ENCODE measurements around the gene FHL1. TPM values are rescaled to one million over a fixed set of nuclear protein-coding genes. Genes with fewer than 3 reads are reported as not detected.
A peak's percentile ranks its signal among the peaks of the same experiment; 100 is the strongest.
"Not testable (repeated sequence)": the region's sequence is repeated elsewhere in the genome, so short reads cannot be mapped to it uniquely, and the experiment has no call there.

Gene FHL1
- total RNA-seq, 2 experiments from 2014 or later, result 13.4 to 19.2 TPM

- Mint-ChIP-seq H3K27me3 (no peaks in the 10 kb centered on the region), H3K9me3 (no peaks in the 10 kb centered on the region), H3K36me3 (no peaks in the 10 kb centered on the region), H3K4me1 (peaks cover 18% of the 10 kb centered on the region), H3K4me3 (no peak overlapping the region), H3K27ac (no peak overlapping the region)
- POLR2A ChIA-PET, result no interaction called here
- no peak for DNase-seq
- ATAC-seq (ENCODE audit: low read depth), result no peak
Measured at GRCh38 chrX:136158685-136159084, 11.4 kb downstream of the FHL1 start.

GRCh38 chrX:136159611-136160025 lies 12.3 kb downstream of the FHL1 start:
- POLR2A ChIA-PET, result no interaction called here
- ATAC-seq (ENCODE audit: low read depth), result no peak
- no peaks in the 10 kb centered on the region for H3K27me3 Mint-ChIP-seq

GRCh38 chrX:136162827-136163570 lies 15.7 kb downstream of the FHL1 start:
- ATAC-seq (ENCODE audit: low read depth) (peak; percentile 63), DNase-seq (peak; percentile 49)
- no peak overlapping the region for H3K27ac Mint-ChIP-seq
- H3K4me1 Mint-ChIP-seq, result peaks cover 5% of the 10 kb centered on the region
- no peaks in the 10 kb centered on the region for H3K36me3 Mint-ChIP-seq
- H3K9me3 Mint-ChIP-seq, result no peaks in the 10 kb centered on the region
- no peak overlapping the region for H3K4me3 Mint-ChIP-seq
- H3K27me3 Mint-ChIP-seq, result no peaks in the 10 kb centered on the region
- POLR2A ChIA-PET, result interaction anchor here (1.1 kb wide), 1 partner anchor 134 kb away, joined by 5 read pairs; no protein-coding TSS in a partner anchor

More at GRCh38 chrX:136159611-136160025, 12.3 kb downstream of the FHL1 start:
- H3K4me3 Mint-ChIP-seq, result no peak overlapping the region
- DNase-seq, result no peak
- H3K27ac Mint-ChIP-seq, result no peak overlapping the region
- H3K4me1 Mint-ChIP-seq, result peaks cover 18% of the 10 kb centered on the region
- H3K36me3 Mint-ChIP-seq, result no peaks in the 10 kb centered on the region
- no peaks in the 10 kb centered on the region for H3K9me3 Mint-ChIP-seq

GRCh38 chrX:136163689-136164088 lies 16.4 kb downstream of the FHL1 start:
- POLR2A ChIA-PET, result interaction anchor here (1.1 kb wide), 1 partner anchor 135 kb away, joined by 5 read pairs; no protein-coding TSS in a partner anchor
- H3K27ac Mint-ChIP-seq, result no peak overlapping the region

GRCh38 chrX:136165406-136165805 lies 18.1 kb downstream of the FHL1 start:
- Mint-ChIP-seq H3K36me3 (no peaks in the 10 kb centered on the region), H3K4me3 (no peak overlapping the region), H3K27me3 (no peaks in the 10 kb centered on the region), H3K27ac (no peak overlapping the region), H3K9me3 (no peaks in the 10 kb centered on the region), H3K4me1 (peaks cover 5% of the 10 kb centered on the region)
- DNase-seq (no peak), ATAC-seq (ENCODE audit: low read depth) (no peak)
- POLR2A ChIA-PET, result no interaction called here

More at GRCh38 chrX:136163689-136164088, 16.4 kb downstream of the FHL1 start:
- DNase-seq, result no peak
- peaks cover 5% of the 10 kb centered on the region for H3K4me1 Mint-ChIP-seq
- no peaks in the 10 kb centered on the region for H3K27me3 Mint-ChIP-seq
- H3K4me3 Mint-ChIP-seq, result no peak overlapping the region
- no peaks in the 10 kb centered on the region for H3K9me3 Mint-ChIP-seq
- ATAC-seq (ENCODE audit: low read depth), result no peak
- H3K36me3 Mint-ChIP-seq, result no peaks in the 10 kb centered on the region

GRCh38 chrX:136166221-136166855 lies 19.0 kb downstream of the FHL1 start:
- Mint-ChIP-seq H3K4me1 (peaks cover 5% of the 10 kb centered on the region), H3K36me3 (no peaks in the 10 kb centered on the region), H3K9me3 (no peaks in the 10 kb centered on the region), H3K27me3 (no peaks in the 10 kb centered on the region), H3K4me3 (no peak overlapping the region), H3K27ac (no peak overlapping the region)
- no peak for DNase-seq
- ATAC-seq (ENCODE audit: low read depth), result no peak
- POLR2A ChIA-PET, result no interaction called here

GRCh38 chrX:136167989-136168388 lies 20.7 kb downstream of the FHL1 start:
- H3K9me3 Mint-ChIP-seq; H3K36me3 Mint-ChIP-seq; H3K4me1 Mint-ChIP-seq; H3K27ac Mint-ChIP-seq; POLR2A ChIA-PET; H3K4me3 Mint-ChIP-seq; ATAC-seq (ENCODE audit: low read depth); DNase-seq; H3K27me3 Mint-ChIP-seq: not testable (repeated sequence)

GRCh38 chrX:136168929-136169735 lies 21.8 kb downstream of the FHL1 start:
- H3K4me3 Mint-ChIP-seq, result no peak overlapping the region
- H3K9me3 Mint-ChIP-seq, result no peaks in the 10 kb centered on the region
- no peak overlapping the region for H3K27ac Mint-ChIP-seq
- DNase-seq (no peak), ATAC-seq (ENCODE audit: low read depth) (no peak)
- no peaks in the 10 kb centered on the region for H3K27me3 Mint-ChIP-seq
- H3K4me1 Mint-ChIP-seq, result peaks cover 1% of the 10 kb centered on the region
- POLR2A ChIA-PET, result no interaction called here
- no peaks in the 10 kb centered on the region for H3K36me3 Mint-ChIP-seq

GRCh38 chrX:136170139-136170800 lies 22.9 kb downstream of the FHL1 start:
- no peak for ATAC-seq (ENCODE audit: low read depth)
- H3K4me1 Mint-ChIP-seq, result peaks cover 1% of the 10 kb centered on the region
- H3K4me3 Mint-ChIP-seq, result no peak overlapping the region
- no peaks in the 10 kb centered on the region for H3K36me3 Mint-ChIP-seq
- POLR2A ChIA-PET, result no interaction called here
- no peak overlapping the region for H3K27ac Mint-ChIP-seq
- no peaks in the 10 kb centered on the region for H3K9me3 Mint-ChIP-seq
- no peak for DNase-seq
- H3K27me3 Mint-ChIP-seq, result no peaks in the 10 kb centered on the region

GRCh38 chrX:136171420-136171819 lies 24.1 kb downstream of the FHL1 start:
- DNase-seq (no peak), ATAC-seq (ENCODE audit: low read depth) (no peak)
- Mint-ChIP-seq H3K27me3 (no peaks in the 10 kb centered on the region), H3K9me3 (no peaks in the 10 kb centered on the region), H3K4me3 (no peak overlapping the region), H3K4me1 (peaks cover 1% of the 10 kb centered on the region), H3K36me3 (no peaks in the 10 kb centered on the region), H3K27ac (no peak overlapping the region)
- POLR2A ChIA-PET, result no interaction called here

- H3K4me3 Mint-ChIP-seq, result no peak overlapping the region
- DNase-seq, result no peak
- POLR2A ChIA-PET, result no interaction called here
- no peak overlapping the region for H3K27ac Mint-ChIP-seq
- H3K36me3 Mint-ChIP-seq, result peaks cover 2% of the 10 kb centered on the region
- ATAC-seq (ENCODE audit: low read depth), result no peak
- H3K9me3 Mint-ChIP-seq, result no peaks in the 10 kb centered on the region
- no peaks in the 10 kb centered on the region for H3K4me1 Mint-ChIP-seq
- no peaks in the 10 kb centered on the region for H3K27me3 Mint-ChIP-seq
Measured at GRCh38 chrX:136176399-136176825, 29.1 kb downstream of the FHL1 start.

GRCh38 chrX:136179133-136179532 lies 31.8 kb downstream of the FHL1 start:
- no peak overlapping the region for H3K4me3 Mint-ChIP-seq
- ATAC-seq (ENCODE audit: low read depth), result no peak
- no peaks in the 10 kb centered on the region for H3K27me3 Mint-ChIP-seq
- DNase-seq, result no peak
- H3K36me3 Mint-ChIP-seq, result peaks cover 2% of the 10 kb centered on the region
- no peaks in the 10 kb centered on the region for H3K4me1 Mint-ChIP-seq
- H3K27ac Mint-ChIP-seq, result no peak overlapping the region
- H3K9me3 Mint-ChIP-seq, result no peaks in the 10 kb centered on the region
- POLR2A ChIA-PET, result no interaction called here

- Mint-ChIP-seq H3K4me1 (peaks cover 1% of the 10 kb centered on the region), H3K27me3 (no peaks in the 10 kb centered on the region), H3K27ac (no peak overlapping the region), H3K4me3 (no peak overlapping the region), H3K36me3 (peaks cover 2% of the 10 kb centered on the region), H3K9me3 (no peaks in the 10 kb centered on the region)
- DNase-seq, result no peak
- POLR2A ChIA-PET, result no interaction called here
- ATAC-seq (ENCODE audit: low read depth), result no peak
Measured at GRCh38 chrX:136182414-136182813, 35.1 kb downstream of the FHL1 start.
